GM12878 (cell line): Measurements from ENCODE around the gene ERC1. TPM values are rescaled to one million over a fixed set of nuclear protein-coding genes. Genes with fewer than 3 reads are reported as not detected.

ENCODE experiments used
- ATAC-seq: fragments of 200-7000 bp; cut with Tn5 transposase; 3 replicates; pipeline ENCODE4 v1.9.1; 2020; ENCODE audit warnings: mild to moderate bottlenecking, moderate library complexity
- BruUV-seq: library from RNA; stranded (reverse); fragments of 400-500 nt; replicated peaks from 2 replicates; lab custom pipeline; 2021; lab: Mats Ljungman, UMichigan
- CTCF ChIA-PET: fragments of 300-600 bp; sonication (Branson Sonifier 250); formaldehyde crosslinking; extraction: SDS; loops from one replicate; lab custom pipeline; 2021; ENCODE audit warnings: inconsistent platforms; lab: Yijun Ruan, JAX
- POLR2A ChIA-PET: fragments of 350-600 bp; formaldehyde crosslinking; extraction: SDS; loops from one replicate; lab custom pipeline; 2021; ENCODE audit warnings: inconsistent platforms; lab: Charles Lee
- RAD21 ChIA-PET: fragments of 300-600 bp; sonication (Branson Sonifier 250); formaldehyde crosslinking; loops from one replicate; lab custom pipeline; 2023; ENCODE audit warnings: antibody characterized with exemption; ENCODE audit not compliant: unreplicated experiment; lab: Charles Lee
- SMC1A ChIA-PET: fragments of 300-600 bp; sonication (Branson Sonifier 250); formaldehyde crosslinking; loops from one replicate; lab custom pipeline; 2023; ENCODE audit not compliant: unreplicated experiment, uncharacterized antibody; lab: Charles Lee
- DNase-seq: peaks from one replicate; pipeline ENCODE4 v3.0.0-alpha.2; 2011; ENCODE audit warnings: low read depth, low spot score
- FAIRE-seq: peaks from 3 replicates; lab custom pipeline; 2011; peaks lifted over from hg19 to GRCh38; lab: Jason Lieb, UNC
- H2AFZ ChIP-seq: 2 replicates; pipeline ENCODE4 v1.6.0; 2011; ENCODE audit warnings: low read depth, low read length, control low read depth; ENCODE audit not compliant: control insufficient read depth
- H3K27ac ChIP-seq: 2 replicates; pipeline ENCODE4 v1.5.1; 2011; ENCODE audit warnings: control low read depth; ENCODE audit not compliant: control insufficient read depth, insufficient read depth
- H3K27me3 ChIP-seq, 2 experiments: replicated peaks in 1 of 2; 2 replicates each; pipeline versions ENCODE4 v1.6.0 to v1.6.1; 2011; ENCODE audit warnings: low read length in 1 of 2; ENCODE audit not compliant: control insufficient read depth in 2 of 2, insufficient read depth in 2 of 2
- H3K36me3 ChIP-seq, 2 experiments: 2 replicates each; pipeline ENCODE4 v1.5.1; 2011; ENCODE audit warnings: low read length in 1 of 2; ENCODE audit not compliant: control insufficient read depth in 2 of 2, insufficient read depth in 2 of 2
- H3K4me1 ChIP-seq: 2 replicates; pipeline ENCODE4 v1.6.1; 2011; ENCODE audit warnings: mild to moderate bottlenecking, low read length, moderate library complexity, mixed read lengths; ENCODE audit not compliant: control insufficient read depth, insufficient read depth
- H3K4me2 ChIP-seq: 2 replicates; pipeline ENCODE4 v1.6.0; 2011; ENCODE audit warnings: control low read depth; ENCODE audit not compliant: control insufficient read depth, insufficient read depth
- H3K4me3 ChIP-seq: fragments of 200-600 bp; sonication (generic); 2 replicates; pipeline ENCODE4 v1.5.1; 2016
- H3K79me2 ChIP-seq: 2 replicates; pipeline ENCODE4 v1.6.0; 2011; ENCODE audit warnings: low read length; ENCODE audit not compliant: control insufficient read depth, insufficient read depth
- H3K9ac ChIP-seq: 2 replicates; pipeline ENCODE4 v1.8.0; 2011; ENCODE audit warnings: low read length, control low read depth, mixed read lengths; ENCODE audit not compliant: control insufficient read depth, insufficient read depth
- H3K9me3 ChIP-seq: replicated peaks from 3 replicates; pipeline ENCODE4 v1.5.1; 2011; ENCODE audit warnings: mild to moderate bottlenecking, low read length; ENCODE audit not compliant: control insufficient read depth, insufficient read depth
- H4K20me1 ChIP-seq: 2 replicates; pipeline ENCODE4 v1.6.0; 2011; ENCODE audit not compliant: control insufficient read depth, insufficient read depth
- ASH2L ChIP-seq: fragments of 300-600, 200-600 bp; sonication (generic); IDR thresholded peaks from 2 replicates; pipeline ENCODE4 v1.6.1; 2017; ENCODE audit warnings: low read depth, mild to moderate bottlenecking, borderline replicate concordance
- CTCF ChIP-seq, 3 experiments: IDR thresholded peaks in 2 of 3; conservative IDR thresholded peaks in 1 of 3; 2 replicates each; pipeline ENCODE4 v1.5.1; 2011; ENCODE audit warnings: low read depth in 3 of 3, low read length in 3 of 3, mild to moderate bottlenecking in 3 of 3, control low read depth in 2 of 3, moderate library complexity in 2 of 3, inconsistent platforms in 1 of 3, mixed read lengths in 1 of 3; ENCODE audit not compliant: control insufficient read depth in 2 of 3, insufficient read depth in 1 of 3; ENCODE audit errors: extremely low read depth in 1 of 3
- IKZF1 ChIP-seq: fragments of 450-650 bp; conservative IDR thresholded peaks from 2 replicates; pipeline ENCODE4 v1.6.1; 2017; ENCODE audit warnings: antibody characterized with exemption, mild to moderate bottlenecking
- MEF2B ChIP-seq: fragments of 450-650 bp; IDR thresholded peaks from 2 replicates; pipeline ENCODE4 v1.6.1; 2018; ENCODE audit warnings: mild to moderate bottlenecking, moderate library complexity; ENCODE audit not compliant: partially characterized antibody, poor library complexity, severe bottlenecking
- MLLT1 ChIP-seq: fragments of 450-650 bp; IDR thresholded peaks from 2 replicates; pipeline ENCODE4 v1.6.1; 2016; ENCODE audit warnings: mild to moderate bottlenecking
- MXI1 ChIP-seq: fragments of 150-350 bp; IDR thresholded peaks from 2 replicates; pipeline ENCODE4 v1.6.1; 2011; ENCODE audit warnings: low read depth, mild to moderate bottlenecking, inconsistent platforms, low read length, improper control_type of control experiment
- NR2C1 ChIP-seq: fragments of 450-650 bp; IDR thresholded peaks from 2 replicates; pipeline ENCODE4 v1.6.1; 2017; ENCODE audit warnings: antibody characterized with exemption, mild to moderate bottlenecking, moderate library complexity
- NR2C2 ChIP-seq: IDR thresholded peaks from 2 replicates; pipeline ENCODE4 v1.6.1; 2011; ENCODE audit warnings: borderline replicate concordance, low read depth; ENCODE audit not compliant: control insufficient read depth, insufficient read length
- POU2F2 ChIP-seq: IDR thresholded peaks from 3 replicates; pipeline ENCODE4 v1.6.1; 2011; ENCODE audit warnings: low read depth, mild to moderate bottlenecking, low read length, borderline replicate concordance
- SREBF2 ChIP-seq: IDR thresholded peaks from 2 replicates; pipeline ENCODE4 v1.6.1; 2012; ENCODE audit warnings: mild to moderate bottlenecking, low read length
- TBL1XR1 ChIP-seq: IDR thresholded peaks from 2 replicates; pipeline ENCODE4 v1.6.1; 2012; ENCODE audit warnings: low read depth, low read length, improper control_type of control experiment
- WGBS: methylation state at CpG from one replicate; pipeline ENCODE4 v1.1.6; 2016; ENCODE audit warnings: low lambda C conversion rate; ENCODE audit not compliant: insufficient replicate concordance, insufficient coverage; ENCODE audit errors: missing lambda C conversion rate; 5-methylcytosine and 5-hydroxymethylcytosine counted together
- in situ Hi-C: fragments of 300-500 bp; cut with MboI; formaldehyde crosslinking; loops from 9 replicates; pipeline ENCODE4 v1.14.3; 2018; ENCODE audit warnings: mixed read lengths
- intact Hi-C: fragments of 100-400 bp; cut with micrococcal nuclease; formaldehyde crosslinking; loops from one replicate; pipeline ENCODE4 v1.14.2; 2022; ENCODE audit not compliant: unreplicated experiment
- polyA plus RNA-seq, 11 experiments: library from polyadenylated mRNA; depleted of rRNA in 4 of 11; unstranded in 6 of 11; stranded (reverse) in 5 of 11; fragments of >200 nt; fragmentation: Nextera tagmentation in 4 of 11; fragmentation: Illumina TruSeq in 1 of 11; extraction: Ambion mirVana in 4 of 11; extraction: Trizol in 1 of 11; gene quantifications; 1 replicate in 1 of 11; 2 replicates in 10 of 11; pipeline versions ENCODE4 v1.2.1 to v1.2.3, GENCODE V29; 2011 to 2016; ENCODE audit warnings: inconsistent platforms in 2 of 11, missing spikeins in 2 of 11, low read depth in 1 of 11
- total RNA-seq, 4 experiments: library from RNA; depleted of rRNA in 3 of 4; stranded (reverse); fragments of >200 nt in 3 of 4; fragmentation: Illumina TruSeq in 1 of 4; extraction: Trizol in 1 of 4; gene quantifications; 2 replicates each; pipeline versions ENCODE4 v1.2.1 to v1.2.3, GENCODE V29; 2013 to 2021
- TF ChIP-seq, protein P1 (sequence below): fragments of 450-650 bp; IDR thresholded peaks from 2 replicates; pipeline ENCODE4 v1.6.1; 2017; ENCODE audit warnings: mild to moderate bottlenecking

The ERC1 gene
- total and polyA plus RNA-seq, 10 of the 15 experiments (the other 5 are each of a cell fraction or from before 2014, with no cell fraction given): 0.75 to 8.0 (median 5.0) TPM

DNA sequence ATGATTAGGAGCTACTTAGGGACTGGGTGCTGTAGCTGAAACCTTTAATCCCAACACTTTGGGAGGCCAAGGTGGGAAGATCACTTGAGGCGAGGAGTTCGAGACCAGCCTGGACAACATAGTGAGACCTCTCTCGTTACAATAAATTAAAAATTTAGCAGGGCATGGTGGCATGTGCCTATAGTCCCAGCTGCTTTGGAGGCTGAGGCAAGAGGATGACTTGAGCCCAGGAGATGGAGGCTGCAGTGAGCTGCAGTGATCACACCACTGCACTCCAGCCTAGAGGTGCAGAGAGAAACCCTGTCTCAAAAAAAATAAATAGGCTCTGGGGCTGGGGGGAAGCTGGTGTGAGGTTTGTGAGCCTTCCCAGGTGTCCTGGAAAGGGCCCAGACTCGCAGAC, 506.1 kb downstream of the ERC1 start:
- POLR2A ChIA-PET: interaction anchor here (0.6 kb wide), 1 partner anchor 32 kb away, joined by 4 read pairs; no protein-coding TSS in a partner anchor
- DNase-seq (no peak), FAIRE-seq (no peak), ATAC-seq (no peak)
- CTCF ChIA-PET: interaction anchor here (1.3 kb wide), 1 partner anchor 380 kb away, joined by 3 read pairs; no protein-coding TSS in a partner anchor
- H3K4me3 ChIP-seq: no peak overlapping the region
- no peaks in the 10 kb centered on the region for H3K36me3 ChIP-seq
- TF ChIP-seq IKZF1 (no peak), NR2C1 (no peak), MEF2B (no peak), POU2F2 (no peak), TBL1XR1 (no peak), NR2C2 (no peak), ASH2L (no peak), MXI1 (no peak), CTCF (IDR thresholded peaks at IDR 0.05 in 2 of 3, conservative IDR thresholded peaks at IDR 0.05 in 1 of 3; ENCODE audit: control insufficient read depth in 2 of 3, extremely low read depth in 1 of 3, insufficient read depth in 1 of 3, low read depth in 3 of 3, low read length in 3 of 3) (no peak), MLLT1 (no peak), SREBF2 (no peak)
- TF ChIP-seq, protein P1, sequence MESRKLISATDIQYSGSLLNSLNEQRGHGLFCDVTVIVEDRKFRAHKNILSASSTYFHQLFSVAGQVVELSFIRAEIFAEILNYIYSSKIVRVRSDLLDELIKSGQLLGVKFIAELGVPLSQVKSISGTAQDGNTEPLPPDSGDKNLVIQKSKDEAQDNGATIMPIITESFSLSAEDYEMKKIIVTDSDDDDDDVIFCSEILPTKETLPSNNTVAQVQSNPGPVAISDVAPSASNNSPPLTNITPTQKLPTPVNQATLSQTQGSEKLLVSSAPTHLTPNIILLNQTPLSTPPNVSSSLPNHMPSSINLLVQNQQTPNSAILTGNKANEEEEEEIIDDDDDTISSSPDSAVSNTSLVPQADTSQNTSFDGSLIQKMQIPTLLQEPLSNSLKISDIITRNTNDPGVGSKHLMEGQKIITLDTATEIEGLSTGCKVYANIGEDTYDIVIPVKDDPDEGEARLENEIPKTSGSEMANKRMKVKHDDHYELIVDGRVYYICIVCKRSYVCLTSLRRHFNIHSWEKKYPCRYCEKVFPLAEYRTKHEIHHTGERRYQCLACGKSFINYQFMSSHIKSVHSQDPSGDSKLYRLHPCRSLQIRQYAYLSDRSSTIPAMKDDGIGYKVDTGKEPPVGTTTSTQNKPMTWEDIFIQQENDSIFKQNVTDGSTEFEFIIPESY: no peak
- no peaks in the 10 kb centered on the region for H4K20me1 ChIP-seq
- in situ Hi-C loops (no loop called here), intact Hi-C loops (no loop called here)
- no peak overlapping the region for H3K27ac ChIP-seq
- H3K4me2 ChIP-seq: no peak overlapping the region
- no peaks in the 10 kb centered on the region for H3K9me3 ChIP-seq
- H3K27me3 ChIP-seq: no peaks in the 10 kb centered on the region
- H3K79me2 ChIP-seq: no peaks in the 10 kb centered on the region
- no peak overlapping the region for H3K9ac ChIP-seq
- RAD21 ChIA-PET: interaction anchor here (1.3 kb wide), 1 partner anchor 379 kb away, joined by 5 read pairs; no protein-coding TSS in a partner anchor
- no TSS peak for BruUV-seq
- no peak overlapping the region for H2AFZ ChIP-seq
- no peaks in the 10 kb centered on the region for H3K4me1 ChIP-seq
- SMC1A ChIA-PET: interaction anchor here (2.4 kb wide), 1 partner anchor 379 kb away, joined by 8 read pairs; no protein-coding TSS in a partner anchor
- 52% methylated on average over 4 of the region's 4 CpGs for WGBS
